ENCODE results near the gene ATAD3A. TPM values are rescaled to one million over a fixed set of nuclear protein-coding genes. Genes with fewer than 3 reads are reported as not detected.
"Not testable (repeated sequence)": the region's sequence is repeated elsewhere in the genome, so short reads cannot be mapped to it uniquely, and the experiment has no call there.

ATAD3A gene
- total RNA-seq (ENCODE audit: low replicate concordance): 28.0 and 35.6 TPM in 2 replicates

DNA sequence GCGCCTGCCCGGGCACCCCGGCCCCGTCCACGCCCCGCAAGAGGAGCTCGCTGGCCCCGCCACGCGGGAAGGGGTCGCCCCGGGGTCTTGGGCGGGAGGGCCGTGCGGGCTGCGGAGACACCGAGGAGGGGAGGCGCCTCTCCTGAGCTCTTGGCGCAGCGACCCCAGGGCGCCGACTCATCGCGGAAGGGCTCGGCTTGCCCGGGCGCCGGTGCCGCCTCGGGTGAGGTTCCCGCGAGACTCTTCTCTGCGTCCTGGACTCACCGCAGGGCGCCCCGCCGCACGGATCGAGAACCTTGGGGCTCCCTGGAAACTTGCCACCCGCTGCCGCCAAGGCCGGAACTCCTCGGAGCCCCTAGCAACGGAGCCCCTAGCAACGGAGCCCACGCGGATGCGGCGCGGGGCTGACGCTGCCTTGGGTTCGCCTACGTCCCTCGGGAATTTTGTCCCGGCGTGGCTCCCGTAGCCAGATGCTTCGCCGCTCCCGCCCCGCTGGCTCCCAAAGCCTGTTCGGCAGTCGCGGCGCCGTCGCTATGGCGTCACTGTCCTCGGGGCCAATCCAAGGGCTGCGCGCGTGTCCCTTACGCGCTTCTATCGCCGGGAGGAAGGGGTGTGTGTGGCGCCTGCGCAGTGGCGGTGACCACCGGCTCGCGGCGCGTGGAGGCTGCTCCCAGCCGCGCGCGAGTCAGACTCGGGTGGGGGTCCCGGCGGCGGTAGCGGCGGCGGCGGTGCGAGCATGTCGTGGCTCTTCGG lies at the start of gene ATAD3A:
Gene ATAD3A, plus strand, starts transcription at position 630 of the 753 bp plus-strand sequence. Its CDS starts 107 bp downstream, at position 737.
- peak; percentile 97 for DNase-seq (ENCODE audit: low read depth)
- TF ChIP-seq, protein P1, sequence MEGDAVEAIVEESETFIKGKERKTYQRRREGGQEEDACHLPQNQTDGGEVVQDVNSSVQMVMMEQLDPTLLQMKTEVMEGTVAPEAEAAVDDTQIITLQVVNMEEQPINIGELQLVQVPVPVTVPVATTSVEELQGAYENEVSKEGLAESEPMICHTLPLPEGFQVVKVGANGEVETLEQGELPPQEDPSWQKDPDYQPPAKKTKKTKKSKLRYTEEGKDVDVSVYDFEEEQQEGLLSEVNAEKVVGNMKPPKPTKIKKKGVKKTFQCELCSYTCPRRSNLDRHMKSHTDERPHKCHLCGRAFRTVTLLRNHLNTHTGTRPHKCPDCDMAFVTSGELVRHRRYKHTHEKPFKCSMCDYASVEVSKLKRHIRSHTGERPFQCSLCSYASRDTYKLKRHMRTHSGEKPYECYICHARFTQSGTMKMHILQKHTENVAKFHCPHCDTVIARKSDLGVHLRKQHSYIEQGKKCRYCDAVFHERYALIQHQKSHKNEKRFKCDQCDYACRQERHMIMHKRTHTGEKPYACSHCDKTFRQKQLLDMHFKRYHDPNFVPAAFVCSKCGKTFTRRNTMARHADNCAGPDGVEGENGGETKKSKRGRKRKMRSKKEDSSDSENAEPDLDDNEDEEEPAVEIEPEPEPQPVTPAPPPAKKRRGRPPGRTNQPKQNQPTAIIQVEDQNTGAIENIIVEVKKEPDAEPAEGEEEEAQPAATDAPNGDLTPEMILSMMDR (IDR thresholded peaks at IDR 0.05; ENCODE audit: insufficient read depth, low read length): no peak
- H3K4me3 ChIP-seq (ENCODE audit: low read depth, low read length): peak within 1 kb of the TSS; percentile 90

DNA sequence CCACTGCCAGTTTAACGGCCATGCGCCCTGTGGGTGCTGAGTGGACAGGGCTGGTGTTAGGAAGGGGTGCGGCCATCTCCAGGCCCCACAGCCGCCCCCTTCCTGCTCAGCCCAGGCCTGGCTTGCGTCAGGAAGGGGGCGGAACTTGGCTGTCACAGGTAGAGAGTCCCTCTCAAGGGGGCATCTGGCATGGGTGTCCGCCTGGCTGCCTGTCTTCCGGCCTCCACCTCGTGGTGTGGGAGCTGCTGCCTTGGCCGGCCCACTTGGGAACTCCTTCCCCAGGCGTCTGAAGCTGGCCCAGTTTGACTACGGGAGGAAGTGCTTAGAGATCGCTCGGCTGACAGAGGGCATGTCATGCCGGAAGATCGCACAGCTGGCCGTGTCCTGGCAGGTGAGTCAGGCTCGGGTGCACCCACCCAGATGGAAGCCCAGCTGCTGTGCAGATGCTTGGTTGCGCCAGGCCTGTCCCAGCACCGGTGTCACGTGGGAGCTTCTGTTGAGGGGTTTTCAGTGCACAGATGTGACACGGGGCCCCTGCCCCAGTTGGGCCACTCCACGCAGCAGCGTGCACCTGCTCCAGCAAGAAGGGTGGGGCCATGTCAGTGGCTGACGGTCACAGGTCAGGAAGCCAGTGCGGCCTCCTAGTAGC lies 49.5 kb upstream of the ATAD3A start:
- H3K4me3 ChIP-seq (ENCODE audit: low read depth, low read length): no peak overlapping the region
- peak; percentile 29 for DNase-seq (ENCODE audit: low read depth)
- TF ChIP-seq, protein P1 (IDR thresholded peaks at IDR 0.05; ENCODE audit: insufficient read depth, low read length): no peak

DNA sequence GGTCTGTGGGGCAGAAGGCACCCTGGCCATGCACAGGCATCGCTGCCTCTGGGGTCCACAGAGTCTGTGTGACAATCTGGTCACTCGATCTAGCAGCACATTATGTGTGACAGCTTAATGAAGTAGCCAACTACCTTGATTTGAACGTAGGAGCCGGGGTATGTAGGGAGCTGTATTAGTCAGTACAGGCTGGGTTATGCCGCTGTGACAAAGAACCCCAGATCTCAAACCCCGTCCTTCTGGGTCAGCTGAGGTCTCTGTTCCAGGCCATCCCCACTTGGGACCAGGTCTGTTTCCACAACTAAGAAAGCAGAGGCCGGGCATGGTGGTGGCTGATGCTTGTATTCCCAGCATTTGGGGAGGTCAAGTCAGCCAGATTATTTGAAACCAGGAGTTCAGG lies 48.6 kb upstream of the ATAD3A start:
- no peak for DNase-seq (ENCODE audit: low read depth)
- no peak overlapping the region for H3K4me3 ChIP-seq (ENCODE audit: low read depth, low read length)
- TF ChIP-seq, protein P1 (IDR thresholded peaks at IDR 0.05; ENCODE audit: insufficient read depth, low read length): no peak

DNA sequence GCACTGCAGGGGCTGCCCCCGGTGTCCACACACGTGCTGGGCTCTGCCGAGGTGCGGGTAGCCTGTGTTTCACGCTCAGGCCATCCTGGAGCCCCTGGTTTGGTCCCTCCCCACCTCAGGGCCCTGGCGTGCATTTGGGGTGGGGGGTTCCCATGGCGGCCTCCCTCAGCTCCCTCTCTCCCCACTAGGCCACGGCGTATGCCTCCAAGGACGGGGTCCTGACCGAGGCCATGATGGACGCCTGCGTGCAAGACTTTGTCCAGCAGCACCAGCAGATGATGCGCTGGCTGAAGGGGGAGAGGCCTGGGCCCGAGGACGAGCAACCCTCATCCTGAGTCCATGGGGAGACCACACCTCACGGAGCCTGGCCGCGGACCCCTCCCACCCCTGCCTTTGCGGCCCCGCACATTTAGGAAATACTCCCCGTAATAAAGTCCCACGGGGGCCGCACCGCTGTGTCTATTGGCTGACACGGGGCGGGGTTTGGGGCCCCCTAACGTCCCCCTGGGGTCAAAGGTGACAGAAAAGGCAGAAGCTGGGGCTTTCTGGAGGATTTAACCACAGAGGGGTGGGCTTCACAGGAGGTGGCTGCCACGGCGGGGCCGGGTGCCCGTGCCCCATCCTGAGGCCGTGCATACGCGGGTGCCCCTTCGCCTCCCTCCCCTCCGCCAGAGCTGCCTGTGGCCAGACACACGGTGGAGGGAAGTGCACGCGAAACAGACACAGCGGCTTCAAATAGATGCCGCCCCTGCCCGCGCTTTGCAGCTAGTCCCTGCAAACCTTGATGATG lies 43.6 kb upstream of the ATAD3A start:
- DNase-seq (ENCODE audit: low read depth): not testable (repeated sequence)

DNA sequence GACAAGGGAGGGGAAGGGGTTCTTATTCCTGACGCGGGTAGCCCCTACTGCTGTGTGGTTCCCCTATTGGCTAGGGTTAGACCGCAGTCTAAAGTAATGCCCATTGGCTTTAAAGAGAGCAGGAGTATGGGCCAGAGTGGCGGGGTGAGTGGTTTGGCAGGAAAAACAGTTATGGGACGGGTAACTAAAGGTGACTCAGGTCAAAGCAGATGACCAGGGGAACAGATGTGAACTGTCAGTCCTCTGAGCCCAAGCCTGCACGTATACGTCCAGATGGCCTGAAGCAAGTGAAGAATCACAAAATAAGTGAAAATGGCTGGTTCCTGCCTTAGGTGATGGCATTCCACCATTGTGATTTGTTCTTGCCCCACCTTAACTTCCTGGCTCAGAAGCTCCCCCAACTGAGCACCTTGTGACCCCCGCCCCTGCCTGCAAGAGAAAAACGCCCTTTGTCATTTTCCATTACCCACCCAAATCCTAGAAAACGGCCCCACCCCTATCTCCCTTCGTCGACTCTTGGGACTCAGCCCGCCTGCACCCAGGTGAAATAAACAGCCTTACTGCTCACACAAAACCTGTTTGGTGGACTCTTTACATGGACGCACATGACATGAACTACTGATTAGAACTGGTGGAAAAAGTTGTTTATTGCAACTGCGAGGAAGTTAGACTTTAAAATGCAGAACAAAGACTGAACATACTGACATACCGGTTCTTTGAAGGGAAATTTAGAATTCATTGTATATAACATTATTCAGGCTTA lies 41.2 kb upstream of the ATAD3A start:
- peak overlapping the region; percentile 84 for H3K4me3 ChIP-seq (ENCODE audit: low read depth, low read length)
- no peak for DNase-seq (ENCODE audit: low read depth)
- TF ChIP-seq, protein P1 (IDR thresholded peaks at IDR 0.05; ENCODE audit: insufficient read depth, low read length): no peak

More for the DNA sequence above, 43.6 kb upstream of the ATAD3A start:
- H3K4me3 ChIP-seq (ENCODE audit: low read depth, low read length): not testable (repeated sequence)

DNA sequence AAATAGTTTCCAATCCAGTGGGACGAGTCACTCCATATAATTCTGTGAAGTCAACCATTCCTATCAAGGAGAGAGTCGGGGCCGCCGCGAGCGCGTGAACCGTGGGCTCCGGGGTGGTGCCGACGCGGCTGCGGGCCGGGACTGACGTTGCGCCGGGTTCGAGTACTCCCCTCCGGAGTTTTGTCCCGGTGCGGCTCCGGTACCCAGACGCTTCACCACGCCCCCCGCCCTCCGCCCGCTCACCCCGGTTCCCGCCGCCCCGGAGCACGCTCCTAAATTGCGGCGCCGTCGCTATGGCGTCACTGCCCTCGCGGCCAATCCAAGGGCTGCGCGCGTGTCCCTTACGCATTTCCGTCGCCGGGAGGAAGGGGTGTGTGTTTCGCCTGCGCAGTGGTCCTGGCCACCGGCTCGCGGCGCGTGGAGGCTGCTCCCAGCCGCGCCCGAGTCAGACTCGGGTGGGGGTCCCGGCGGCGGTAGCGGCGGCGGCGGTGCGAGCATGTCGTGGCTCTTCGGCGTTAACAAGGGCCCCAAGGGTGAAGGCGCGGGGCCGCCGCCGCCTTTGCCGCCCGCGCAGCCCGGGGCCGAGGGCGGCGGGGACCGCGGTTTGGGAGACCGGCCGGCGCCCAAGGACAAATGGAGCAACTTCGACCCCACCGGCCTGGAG lies 40.4 kb upstream of the ATAD3A start, which contains the start of gene ATAD3B:
Gene ATAD3B, plus strand, starts transcription at position 377 of the 664 bp plus-strand sequence. Its CDS starts 120 bp downstream, at position 497.
- peak; percentile 85 for DNase-seq (ENCODE audit: low read depth)
- TF ChIP-seq, protein P1 (IDR thresholded peaks at IDR 0.05; ENCODE audit: insufficient read depth, low read length): no peak

DNA sequence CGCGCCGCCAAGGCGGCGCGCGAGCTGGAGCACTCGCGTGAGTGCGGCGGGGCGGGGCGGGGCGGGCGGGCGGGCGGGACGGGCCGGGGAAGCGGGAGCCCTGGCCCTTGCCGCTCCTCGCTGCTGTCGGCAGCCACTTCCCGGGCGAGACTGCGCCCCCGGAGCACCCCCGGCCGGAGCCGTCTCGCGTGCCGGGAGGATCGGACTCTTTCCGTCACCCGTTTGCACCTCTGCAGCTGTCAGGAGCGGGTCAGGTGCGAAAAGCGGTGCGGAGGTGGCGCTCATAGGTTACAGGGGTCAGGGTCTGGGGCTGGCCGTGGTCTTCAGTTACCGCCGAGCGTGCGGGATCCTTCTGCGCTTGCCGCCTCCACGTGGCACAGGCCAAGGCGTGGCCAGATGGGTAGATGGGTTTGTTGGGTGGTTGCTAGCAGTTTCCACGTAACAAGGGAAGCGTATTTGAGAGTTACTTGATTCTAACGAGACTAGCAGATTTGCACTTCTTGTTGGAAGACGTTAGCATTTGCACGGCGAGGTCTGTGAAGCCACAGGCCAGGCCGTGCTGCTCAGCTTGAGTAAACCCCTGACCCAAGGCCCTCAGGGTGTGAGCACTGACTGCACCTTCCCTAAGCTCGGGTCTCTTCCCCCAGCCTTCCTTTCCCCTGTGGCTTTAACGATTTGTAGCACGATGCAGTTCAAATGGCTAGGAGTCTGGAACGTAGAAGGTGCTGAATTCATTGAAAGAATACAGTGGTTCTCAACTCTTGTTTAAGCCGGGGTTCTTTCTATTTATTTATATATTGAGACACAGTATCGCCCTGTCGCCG lies 39.7 kb upstream of the ATAD3A start:
- DNase-seq (ENCODE audit: low read depth): peak; percentile 6

More for the DNA sequence above, 40.4 kb upstream of the ATAD3A start, which contains the start of gene ATAD3B:
- H3K4me3 ChIP-seq (ENCODE audit: low read depth, low read length): peak within 1 kb of the TSS; percentile 84

DNA sequence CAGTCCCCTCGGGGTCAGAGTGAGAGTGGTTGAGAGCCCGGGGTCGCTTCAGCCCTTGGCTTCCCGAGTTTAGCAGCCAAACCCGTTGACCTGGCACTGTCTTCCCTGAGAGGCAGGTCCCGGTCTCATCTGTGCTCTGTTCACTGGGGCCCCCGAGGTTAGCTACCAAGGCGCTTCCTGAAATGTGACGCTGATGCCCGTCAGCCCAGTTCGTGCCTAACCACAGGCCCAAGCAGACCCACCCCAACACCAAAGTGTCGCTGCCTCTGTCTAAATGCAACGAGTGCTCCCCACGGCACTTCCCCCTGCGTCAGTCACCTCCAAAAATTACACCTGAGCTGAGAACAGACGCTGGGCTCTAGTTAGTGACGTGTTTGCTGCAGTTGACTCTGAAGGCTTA lies 36.0 kb upstream of the ATAD3A start:
- not testable (repeated sequence) for DNase-seq (ENCODE audit: low read depth); H3K4me3 ChIP-seq (ENCODE audit: low read depth, low read length)

More for the DNA sequence above, 39.7 kb upstream of the ATAD3A start:
- peak overlapping the region; percentile 72 for H3K4me3 ChIP-seq (ENCODE audit: low read depth, low read length)
